AG09309 (cell line): ENCODE data around the gene FAM120A.

Experiments used
- DNase-seq: peaks from one replicate; pipeline ENCODE4 v3.0.0-alpha.2; 2010; ENCODE audit warnings: low read depth
- H3K4me3 ChIP-seq: 2 replicates; pipeline ENCODE4 v1.5.1; 2011; ENCODE audit warnings: mild to moderate bottlenecking, low read depth, low read length, moderate library complexity; ENCODE audit not compliant: control insufficient read depth
- CTCF ChIP-seq: IDR thresholded peaks from 2 replicates; pipeline ENCODE4 v1.5.1; 2011; ENCODE audit warnings: mild to moderate bottlenecking, low read depth, low read length, inconsistent platforms; ENCODE audit not compliant: insufficient read depth, control insufficient read depth; ENCODE audit errors: missing control alignments

Gene FAM120A

GRCh38 chr9:93603906-93604326, 152.4 kb downstream of the FAM120A start:
- H3K4me3 ChIP-seq: no peak overlapping the region
- TF ChIP-seq CTCF: no peak
- no peak for DNase-seq

GRCh38 chr9:93606187-93606586, 154.7 kb downstream of the FAM120A start:
- TF ChIP-seq CTCF: no peak
- DNase-seq: no peak
- H3K4me3 ChIP-seq: no peak overlapping the region

GRCh38 chr9:93610206-93610605, 158.7 kb downstream of the FAM120A start:
- H3K4me3 ChIP-seq: no peak overlapping the region
- no peak for TF ChIP-seq CTCF
- DNase-seq: no peak

- H3K4me3 ChIP-seq: no peak overlapping the region
Measured at GRCh38 chr9:93612052-93612795, 160.7 kb downstream of the FAM120A start.

GRCh38 chr9:93612796-93613154, 161.3 kb downstream of the FAM120A start:
- TF ChIP-seq CTCF: no peak
- no peak for DNase-seq
- H3K4me3 ChIP-seq: no peak overlapping the region

More at GRCh38 chr9:93612052-93612795, 160.7 kb downstream of the FAM120A start:
- no peak for DNase-seq
- no peak for TF ChIP-seq CTCF

GRCh38 chr9:93613174-93613573, 161.7 kb downstream of the FAM120A start:
- no peak for TF ChIP-seq CTCF
- H3K4me3 ChIP-seq: no peak overlapping the region
- no peak for DNase-seq
